HG02884 (cell line): ENCODE measurements around the gene LIPE.

Experiments
- ATAC-seq: cut with Tn5 transposase; IDR thresholded peaks from one replicate; pipeline ENCODE4 v1.9.1; 2021; ENCODE audit warnings: mild to moderate bottlenecking, moderate library complexity; ENCODE audit not compliant: unreplicated experiment

Gene LIPE

DNA sequence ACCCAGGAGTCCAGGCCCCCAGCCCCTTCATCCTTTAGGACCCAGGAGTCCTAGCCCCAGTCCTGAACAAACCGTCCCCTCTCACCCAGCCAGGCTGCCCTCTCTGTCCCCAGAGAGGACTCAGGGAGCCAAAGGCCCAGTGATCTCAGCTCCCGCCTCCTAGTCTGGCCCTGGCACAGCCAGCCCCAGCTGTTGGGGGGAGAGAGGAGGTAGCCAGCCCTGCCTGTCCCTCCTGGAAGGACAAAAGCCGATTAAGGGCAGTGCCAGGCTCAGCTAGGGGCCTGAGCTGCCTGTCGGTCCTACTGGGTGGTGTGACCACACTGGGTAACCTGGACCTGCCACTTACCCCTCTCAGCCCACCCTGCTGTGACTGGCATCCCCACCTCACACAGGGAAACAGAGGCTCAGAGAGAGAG, 14.5 kb downstream of the LIPE start:
- no peak for ATAC-seq

- no peak for ATAC-seq
Observed at GRCh38 chr19:42412227-42412626, 15.0 kb downstream of the LIPE start.

DNA sequence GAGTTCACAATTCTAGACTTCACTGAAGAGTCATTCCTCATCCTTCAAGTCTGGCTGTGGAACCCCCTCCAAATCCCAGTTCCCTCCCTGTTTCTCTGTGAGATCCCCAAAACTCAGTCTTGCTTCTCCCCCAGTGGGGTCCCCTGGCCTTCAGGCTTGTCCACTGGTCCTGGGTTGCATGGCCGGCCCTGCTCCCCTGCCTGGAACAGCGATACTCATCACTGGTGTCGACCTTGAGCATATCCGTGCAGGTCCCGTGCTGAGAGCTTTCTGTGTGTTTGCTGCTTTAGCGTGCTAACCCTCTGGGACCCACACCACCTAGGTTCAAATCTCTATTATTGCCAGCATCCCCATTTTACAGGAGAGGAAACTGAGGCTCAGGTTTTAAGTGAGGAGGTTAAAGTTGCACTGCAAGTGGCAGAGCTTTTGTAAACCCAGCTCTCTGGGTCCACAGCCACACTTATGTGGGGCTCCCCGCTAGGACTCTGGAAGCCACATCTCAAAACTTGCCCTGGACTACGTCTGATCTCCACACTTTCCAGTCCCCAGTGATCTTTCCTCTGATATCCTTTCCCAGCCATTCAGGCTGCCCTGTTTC, 15.5 kb downstream of the LIPE start:
- ATAC-seq: no peak

DNA sequence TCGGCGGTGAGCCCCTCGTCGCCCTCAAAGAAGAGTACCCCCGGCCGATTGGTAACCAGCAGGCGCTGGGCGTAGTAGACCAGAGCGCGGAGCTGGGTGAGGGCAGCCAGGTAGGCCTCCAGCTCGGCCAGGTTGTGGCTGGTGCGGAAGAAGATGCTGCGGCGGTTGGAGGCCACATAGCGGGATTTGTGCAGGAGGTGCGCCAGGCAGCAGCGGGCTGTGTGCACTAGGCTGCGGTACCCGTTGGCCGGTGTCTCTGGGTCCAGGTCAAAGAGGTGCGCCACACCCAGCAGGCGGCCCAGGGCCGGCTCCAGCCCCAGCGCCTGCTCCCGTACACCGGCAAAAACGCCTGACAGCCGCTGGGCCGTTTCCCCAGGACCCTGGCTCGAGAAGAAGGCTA, 16.8 kb downstream of the LIPE start:
- ATAC-seq: no peak

GRCh38 chr19:42409477-42409876, 17.7 kb downstream of the LIPE start:
- no peak for ATAC-seq

DNA sequence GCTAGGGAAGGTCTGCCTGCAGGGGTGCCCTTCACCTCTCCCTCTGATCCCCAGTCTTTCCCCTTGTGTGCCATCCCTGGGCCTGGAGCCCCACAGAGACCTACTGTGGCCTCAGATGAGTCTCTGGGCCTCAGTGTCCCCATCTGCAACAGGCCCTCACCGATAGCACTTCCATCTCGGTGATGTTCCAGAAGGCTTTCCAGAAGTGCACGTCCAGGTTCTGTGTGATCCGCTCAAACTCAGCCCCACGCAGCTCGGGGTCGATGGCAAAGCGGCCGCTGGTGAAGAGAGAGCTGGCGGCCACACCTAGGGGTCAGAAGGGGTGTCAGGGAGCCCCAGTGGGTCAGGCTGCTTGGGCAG, 19.4 kb downstream of the LIPE start:
- ATAC-seq: no peak

DNA sequence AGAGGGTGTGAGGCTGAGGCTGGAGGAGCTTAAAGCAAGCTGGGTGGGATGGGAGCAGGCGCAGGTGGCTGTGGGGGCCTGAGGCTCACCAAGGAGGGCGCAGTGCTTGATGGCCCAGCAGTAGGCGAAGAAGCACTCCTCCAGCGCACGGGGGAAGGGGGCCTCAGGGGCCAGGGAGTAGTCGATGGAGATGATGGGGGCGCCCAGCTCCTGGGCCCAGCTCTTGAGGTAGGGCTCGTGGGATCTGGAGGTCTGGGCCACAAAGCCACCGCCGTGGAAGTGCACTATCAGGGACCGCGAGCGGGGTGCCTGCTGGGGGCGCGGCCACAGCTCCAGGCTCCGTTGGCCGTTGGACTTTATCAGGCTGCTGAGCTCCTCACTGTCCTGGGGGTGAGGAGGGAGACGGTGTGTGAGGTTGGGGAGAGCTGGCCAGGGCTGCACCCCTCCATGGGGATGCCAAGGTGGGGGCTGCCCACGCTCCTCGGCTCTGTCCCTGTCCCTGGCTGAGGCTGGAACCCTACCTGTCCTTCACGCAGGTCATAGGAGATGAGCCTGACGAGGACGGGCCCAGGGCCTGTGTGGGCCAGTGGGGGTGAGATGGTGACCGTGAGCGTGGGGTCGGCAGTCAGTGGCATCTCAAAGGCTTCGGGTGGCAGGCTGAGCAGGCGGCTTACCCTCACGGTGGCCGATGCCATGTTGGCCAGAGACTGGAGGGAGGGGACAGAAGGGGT, 19.9 kb downstream of the LIPE start:
- ATAC-seq: no peak

- no peak for ATAC-seq
Observed at GRCh38 chr19:42406111-42406510, 21.1 kb downstream of the LIPE start.

GRCh38 chr19:42403586-42403985, 23.6 kb downstream of the LIPE start:
- ATAC-seq: no peak

DNA sequence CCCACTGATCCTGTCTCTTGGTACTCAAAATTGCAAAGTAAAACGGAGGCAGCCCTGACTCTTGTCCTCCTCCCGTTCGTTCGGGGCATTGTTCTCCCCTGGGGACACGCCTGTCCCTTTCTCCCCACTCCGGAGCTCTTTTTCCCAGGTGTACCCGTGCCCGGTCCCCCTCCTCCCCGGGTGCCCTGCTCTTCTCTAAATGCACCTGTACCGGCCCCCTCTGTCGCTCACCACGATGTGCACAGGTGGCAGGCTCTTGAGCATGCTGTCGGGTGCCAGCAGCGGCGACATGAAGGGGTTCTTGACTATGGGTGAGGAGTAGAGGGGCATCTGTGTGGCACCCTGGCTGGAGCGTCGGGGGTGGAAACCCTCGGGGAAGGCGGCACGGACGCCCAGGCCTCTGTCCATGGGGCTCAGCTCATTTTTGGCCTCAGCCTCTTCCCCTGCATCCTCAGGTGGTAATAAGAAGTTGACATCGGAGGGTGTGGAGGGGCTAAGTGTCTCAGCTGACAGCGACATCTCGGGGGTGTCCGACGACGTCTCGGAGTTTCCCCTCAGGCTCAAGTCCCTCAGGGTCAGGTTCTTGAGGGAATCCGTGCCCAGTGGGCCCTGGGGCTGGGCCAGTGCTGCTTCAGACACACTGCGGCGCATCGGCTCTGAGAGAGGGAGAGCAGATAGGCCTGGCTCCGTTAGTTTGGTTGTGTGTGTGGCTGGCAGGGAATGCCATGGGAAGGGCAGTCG, 24.6 kb downstream of the LIPE start:
- ATAC-seq: no peak

DNA sequence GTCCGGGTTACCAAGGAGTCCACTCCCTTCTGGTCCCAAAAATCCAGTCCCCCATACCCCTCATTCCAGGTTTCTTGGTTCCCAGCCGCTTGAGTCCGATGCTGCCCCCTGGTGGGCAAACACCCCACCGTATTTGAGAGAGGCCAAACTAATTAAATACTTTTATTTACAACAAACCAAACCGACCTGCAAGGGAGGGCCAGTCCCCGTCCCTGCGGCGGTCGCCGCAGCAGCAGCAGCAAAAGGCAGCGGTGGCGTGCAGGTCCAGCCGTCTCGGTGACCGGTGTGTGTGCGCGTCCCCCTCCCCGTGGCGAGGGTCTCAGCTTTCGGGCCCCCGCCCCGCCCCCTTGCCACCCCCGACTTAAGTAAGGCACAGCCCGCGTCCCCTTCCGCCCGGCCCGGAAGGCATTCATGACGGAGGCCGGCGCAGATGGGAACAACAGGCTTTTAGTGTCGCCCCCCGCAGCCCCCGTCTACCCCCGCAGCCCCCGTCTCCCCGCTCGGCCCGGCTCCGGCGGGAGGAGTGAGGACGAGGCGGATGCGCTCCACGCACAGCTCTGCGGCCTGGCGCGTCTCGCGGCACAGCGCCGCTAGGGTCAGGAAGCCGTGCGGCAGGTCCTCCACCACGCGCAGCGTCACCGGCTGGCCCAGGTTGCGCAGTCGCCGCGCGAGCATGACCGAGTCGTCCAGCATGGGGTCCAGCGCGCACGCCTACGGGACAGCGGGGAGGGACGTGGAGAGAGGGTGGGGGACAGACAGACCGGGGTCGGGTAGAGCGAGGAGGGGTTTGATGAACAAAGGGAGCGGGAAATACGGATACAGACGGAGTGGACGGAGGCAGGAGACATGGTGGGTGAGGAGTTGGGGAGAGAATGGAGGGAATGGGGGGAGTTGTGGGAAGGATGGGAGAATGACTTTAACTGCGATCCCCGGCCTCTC, 25.6 kb downstream of the LIPE start:
- ATAC-seq: no peak

GRCh38 chr19:42400404-42400803, 26.8 kb downstream of the LIPE start:
- no peak for ATAC-seq

DNA sequence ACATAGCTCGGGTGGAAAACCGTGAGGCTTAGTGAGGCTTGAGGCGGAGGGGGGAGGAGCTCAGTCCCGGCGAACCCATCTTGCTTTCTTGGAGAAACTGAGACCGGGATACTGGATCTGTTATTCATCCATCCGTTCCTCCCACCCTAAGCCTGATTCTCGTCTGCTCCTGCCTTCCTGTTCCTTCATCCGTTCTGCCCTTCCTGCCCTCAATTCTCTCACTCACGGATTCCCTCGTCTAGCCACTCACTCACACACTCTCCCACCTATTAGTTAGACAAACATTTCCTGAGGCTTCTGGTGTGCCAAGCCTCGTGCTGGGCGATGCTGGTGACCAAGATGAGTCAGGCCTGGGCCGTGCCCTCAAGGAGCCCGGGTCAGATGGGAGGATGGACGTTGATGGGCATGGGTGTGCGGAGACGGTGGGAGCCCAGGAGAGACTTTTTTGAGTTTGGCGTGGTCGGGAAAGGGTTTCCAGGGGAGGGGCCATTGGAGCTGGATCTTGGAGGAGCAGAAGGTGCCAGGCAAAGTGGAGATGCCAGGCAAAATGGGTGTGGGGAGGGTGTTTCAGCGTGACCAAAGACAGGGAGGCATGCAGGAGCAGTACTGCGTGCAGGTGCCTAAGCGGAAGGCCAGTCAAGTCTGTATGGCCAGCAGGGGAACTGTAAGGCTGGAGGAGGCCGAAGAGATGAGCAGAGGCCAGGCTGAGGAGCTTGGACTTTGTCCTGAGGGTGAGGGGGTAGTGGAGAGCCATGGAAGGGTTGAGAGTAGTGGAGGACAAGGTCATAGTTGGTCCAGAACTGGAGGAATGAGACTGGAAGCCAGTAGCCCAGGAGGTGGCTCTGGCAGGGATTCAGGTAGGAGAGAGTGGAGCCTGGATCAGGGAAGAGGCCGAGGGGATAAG, 29.7 kb downstream of the LIPE start:
- ATAC-seq: no peak

DNA sequence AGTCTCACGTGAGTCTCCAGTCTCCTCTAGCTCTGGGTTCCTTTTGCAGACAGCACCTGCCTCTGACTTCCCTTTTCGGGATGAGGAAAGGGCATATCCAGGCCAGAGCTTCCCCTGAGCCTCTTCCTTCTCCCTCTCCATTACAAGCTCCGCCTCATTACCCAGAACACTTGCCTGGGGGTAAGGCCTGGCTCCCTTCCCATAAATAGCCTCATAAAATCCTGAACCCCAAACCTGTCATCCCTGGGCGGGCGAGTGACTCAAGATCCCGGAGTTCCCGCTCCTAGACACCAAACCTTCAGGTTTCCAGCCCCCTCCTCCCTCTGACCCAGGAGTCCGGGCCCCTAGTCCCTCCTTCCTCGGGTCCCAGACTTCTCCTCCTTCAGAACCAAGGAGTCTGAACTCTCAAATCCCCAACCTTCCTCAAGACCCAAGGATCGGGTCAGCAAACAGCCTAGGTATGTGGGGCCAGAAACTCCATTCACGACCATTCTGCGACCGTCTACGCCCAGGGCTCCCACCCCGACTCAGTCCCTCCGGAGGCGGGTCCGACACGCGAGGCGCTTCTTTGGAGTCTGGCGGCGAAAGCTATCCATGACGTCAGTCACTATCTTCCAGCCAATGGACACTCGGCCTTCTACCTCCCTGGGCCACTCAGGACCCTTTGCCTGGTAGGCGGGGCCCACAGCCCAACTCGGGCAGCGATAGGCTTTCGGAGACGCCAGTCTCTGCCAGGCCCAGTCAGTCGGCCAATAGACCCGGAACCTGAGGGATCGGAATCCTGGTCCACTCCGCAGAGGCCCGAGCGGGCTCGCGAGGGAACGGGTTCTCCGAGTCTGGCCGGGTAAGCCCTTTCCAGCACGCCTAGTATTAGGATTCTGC, 30.6 kb downstream of the LIPE start:
- peak; percentile 94 for ATAC-seq

DNA sequence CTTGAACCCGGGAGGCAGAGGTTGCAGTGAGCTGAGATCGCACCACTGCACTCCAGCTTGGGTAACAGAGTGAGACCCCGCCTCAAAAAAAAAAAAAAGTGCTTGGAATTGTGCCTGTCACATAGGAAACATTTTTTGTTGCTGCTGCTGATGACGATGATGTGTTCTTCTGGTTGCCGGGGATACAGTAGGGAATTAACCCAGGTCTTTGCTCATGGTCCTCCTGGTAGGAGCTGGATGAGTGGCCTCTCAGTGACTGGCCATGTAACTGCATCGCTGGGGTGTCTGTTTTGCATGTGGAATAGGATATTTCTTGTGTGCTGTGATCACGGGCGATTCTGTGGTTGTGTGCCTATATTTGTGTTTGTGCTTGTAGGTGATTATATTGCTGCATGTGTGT, 32.4 kb downstream of the LIPE start:
- no peak for ATAC-seq

DNA sequence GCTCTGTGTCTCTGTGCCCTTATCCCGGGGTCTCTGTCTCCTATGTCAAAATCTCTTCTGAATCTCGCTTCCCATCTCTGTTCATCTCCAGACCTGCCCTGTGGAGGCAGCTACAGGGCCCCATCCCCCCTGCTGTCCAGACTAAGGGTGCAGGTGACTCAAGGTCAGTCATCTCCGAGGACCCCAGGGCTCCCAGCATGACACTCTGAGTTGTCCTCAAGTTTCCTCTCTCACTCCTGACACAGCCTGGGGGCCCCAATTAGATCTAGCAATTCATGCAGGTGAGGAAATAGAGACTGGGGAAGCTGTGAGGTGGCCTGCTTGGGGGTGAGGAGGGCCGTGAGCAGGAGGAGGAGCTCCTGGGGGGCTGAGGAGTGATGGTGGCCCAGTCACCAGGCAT, 35.0 kb downstream of the LIPE start:
- ATAC-seq: no peak

DNA sequence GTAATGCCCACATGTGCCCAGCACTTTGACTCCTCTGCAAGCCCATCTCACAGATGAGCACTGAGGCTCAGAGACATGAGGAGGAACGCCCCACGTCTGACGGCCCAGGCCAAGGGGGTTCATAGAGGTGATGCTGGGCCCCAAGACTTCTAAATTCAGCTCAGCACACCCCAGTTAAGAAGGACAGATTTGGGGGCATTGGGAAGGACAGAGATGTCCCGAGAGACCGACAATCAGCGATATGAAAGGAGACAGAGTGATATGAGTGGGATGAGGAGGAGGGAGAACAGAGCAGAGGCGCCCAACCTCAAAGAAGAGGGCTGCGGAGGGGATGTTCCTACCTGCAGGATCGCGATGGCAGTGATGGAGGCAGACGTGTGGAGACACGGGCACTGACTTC, 37.3 kb downstream of the LIPE start, which contains the start of gene CNFN:
TSS of gene CNFN (minus strand) at position 399 of the 400 bp plus-strand sequence. CDS start 1,260 bp downstream, outside the sequence.
- ATAC-seq: no peak

- ATAC-seq: no peak
Observed at GRCh38 chr19:42388851-42389489, 38.2 kb downstream of the LIPE start.
